Esophagus muscularis mucosa (tissue), 3 donors: ENCODE measurements around the gene TSPOAP1.

Experiments used
- CTCF ChIP-seq, 3 experiments: fragments of 200-600 bp in 2 of 3; fragments of 450-650 bp in 1 of 3; sonication (generic) in 2 of 3; IDR thresholded peaks; one replicate each; pipeline ENCODE4 v1.5.1; 2017 to 2019; ENCODE audit warnings: antibody characterized with exemption in 3 of 3, mild to moderate bottlenecking in 2 of 3, moderate library complexity in 1 of 3
- EP300 ChIP-seq: sonication (generic); formaldehyde crosslinking; IDR thresholded peaks from one replicate; pipeline ENCODE4 v1.6.1; 2017; ENCODE audit warnings: antibody characterized with exemption

DNA sequence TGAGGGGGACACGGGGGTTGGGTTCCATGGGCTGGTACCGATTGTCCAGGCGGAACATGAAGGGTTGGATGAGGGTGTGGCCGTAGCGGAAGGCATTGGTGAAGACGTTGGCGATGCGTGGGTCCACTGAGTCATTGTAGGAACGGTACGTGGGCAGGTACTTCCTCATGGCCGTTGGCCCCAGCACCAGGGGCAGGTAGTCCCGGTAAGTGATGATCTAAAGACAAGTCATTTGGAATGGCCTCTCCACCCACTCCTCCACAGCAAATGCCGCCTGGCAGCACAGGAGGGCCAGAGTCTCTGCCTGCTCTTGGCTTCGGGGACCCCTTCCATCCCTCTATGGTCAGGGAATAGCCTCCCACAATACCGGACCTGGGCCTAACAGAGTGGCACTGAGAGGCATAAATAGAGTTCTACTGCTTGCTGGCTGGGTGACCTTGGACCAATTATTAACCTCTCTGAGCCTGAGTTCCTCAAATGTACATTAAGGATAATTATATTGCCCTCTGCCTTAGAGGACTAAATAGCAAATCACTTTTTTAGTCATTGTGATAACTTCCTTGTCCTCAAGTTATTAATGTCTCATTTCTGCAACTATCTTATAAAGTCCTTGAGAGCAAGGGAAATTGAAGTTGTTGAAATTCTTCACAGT lies 55.0 kb downstream of the TSPOAP1 start:
- TF ChIP-seq EP300 (no peak), CTCF (IDR thresholded peaks at IDR 0.05) (no peak)
